GM12892 (cell line): Measurements from ENCODE around the gene PTPN11.
"Not testable (repeated sequence)": the region's sequence is repeated elsewhere in the genome, so short reads cannot be mapped to it uniquely, and the experiment has no call there.

Experiments used
- DNase-seq: peaks from one replicate; pipeline ENCODE4 v3.0.0; 2011; ENCODE audit not compliant: insufficient read length
- FAIRE-seq: peaks from 2 replicates; lab custom pipeline; 2011; peaks lifted over from hg19 to GRCh38; lab: Jason Lieb, UNC
- POLR2A ChIP-seq: IDR thresholded peaks from 2 replicates; pipeline ENCODE4 v1.6.1; 2011; ENCODE audit warnings: low read depth, low read length, control low read depth
- POLR2AphosphoS5 ChIP-seq: IDR thresholded peaks from 2 replicates; pipeline ENCODE4 v1.6.1; 2011; ENCODE audit warnings: low read depth, low read length, control low read depth
- TAF1 ChIP-seq: IDR thresholded peaks from 2 replicates; pipeline ENCODE4 v1.6.1; 2011; ENCODE audit warnings: low read depth, mild to moderate bottlenecking, control low read depth, low read length, borderline replicate concordance

PTPN11 gene

GRCh38 chr12:112419297-112420133, 768 bp downstream of the PTPN11 start:
- DNase-seq (no peak), FAIRE-seq (no peak)

GRCh38 chr12:112420740-112421139, 2.0 kb downstream of the PTPN11 start:
- FAIRE-seq (no peak), DNase-seq (no peak)
- TF ChIP-seq POLR2AphosphoS5 (no peak), POLR2A (no peak), TAF1 (no peak)

More at GRCh38 chr12:112419297-112420133, 768 bp downstream of the PTPN11 start:
- TF ChIP-seq POLR2A (no peak), POLR2AphosphoS5 (no peak)

GRCh38 chr12:112421363-112421762, 2.6 kb downstream of the PTPN11 start:
- TF ChIP-seq POLR2AphosphoS5 (no peak), TAF1 (no peak), POLR2A (no peak)
- FAIRE-seq, result no peak
- no peak for DNase-seq

- no peak for DNase-seq
- TF ChIP-seq TAF1, result no peak
- no peak for TF ChIP-seq POLR2AphosphoS5
- TF ChIP-seq POLR2A, result no peak
- no peak for FAIRE-seq
These were observed 3.8 kb downstream of the PTPN11 start for GRCh38 chr12:112422531-112422930.

- FAIRE-seq (no peak), DNase-seq (no peak)
- TF ChIP-seq TAF1, result no peak
- TF ChIP-seq POLR2AphosphoS5, result no peak
- TF ChIP-seq POLR2A, result no peak
These were observed 5.4 kb downstream of the PTPN11 start for GRCh38 chr12:112424126-112424525.

- DNase-seq, result no peak
- no peak for TF ChIP-seq TAF1
- TF ChIP-seq POLR2A, result no peak
- no peak for TF ChIP-seq POLR2AphosphoS5
- FAIRE-seq, result no peak
These were observed 7.0 kb downstream of the PTPN11 start for GRCh38 chr12:112425582-112426382.

GRCh38 chr12:112427760-112428159, 9.0 kb downstream of the PTPN11 start:
- DNase-seq (no peak), FAIRE-seq (no peak)
- no peak for TF ChIP-seq POLR2AphosphoS5
- no peak for TF ChIP-seq POLR2A
- TF ChIP-seq TAF1, result no peak

GRCh38 chr12:112430929-112431328, 12.2 kb downstream of the PTPN11 start:
- FAIRE-seq (no peak), DNase-seq (no peak)
- TF ChIP-seq POLR2AphosphoS5 (no peak), POLR2A (no peak), TAF1 (no peak)

- DNase-seq (no peak), FAIRE-seq (no peak)
- no peak for TF ChIP-seq POLR2AphosphoS5
- no peak for TF ChIP-seq POLR2A
- no peak for TF ChIP-seq TAF1
These were observed 13.2 kb downstream of the PTPN11 start for GRCh38 chr12:112431965-112432364.

GRCh38 chr12:112433551-112433950, 14.8 kb downstream of the PTPN11 start:
- TF ChIP-seq POLR2AphosphoS5 (no peak), TAF1 (no peak), POLR2A (no peak)
- DNase-seq, result no peak
- no peak for FAIRE-seq

GRCh38 chr12:112438645-112439044, 19.9 kb downstream of the PTPN11 start:
- FAIRE-seq, result not testable (repeated sequence)

GRCh38 chr12:112439769-112440168, 21.0 kb downstream of the PTPN11 start:
- TF ChIP-seq TAF1 (no peak), POLR2A (no peak), POLR2AphosphoS5 (no peak)
- no peak for DNase-seq
- FAIRE-seq, result no peak

More at GRCh38 chr12:112438645-112439044, 19.9 kb downstream of the PTPN11 start:
- DNase-seq, result not testable (repeated sequence)

GRCh38 chr12:112440653-112441052, 21.9 kb downstream of the PTPN11 start:
- not testable (repeated sequence) for FAIRE-seq, DNase-seq
